Esophagus mucosa (tissue), 1 donor: Measurements from ENCODE around the gene SND1. TPM values are rescaled to one million over a fixed set of nuclear protein-coding genes. Genes with fewer than 3 reads are reported as not detected.

ENCODE experiments used
- ATAC-seq: fragments of 200-7000 bp; cut with Tn5 transposase; one replicate; pipeline ENCODE4 v1.9.1; 2020
- total RNA-seq: library from RNA; stranded (reverse); gene quantifications from one replicate; pipeline ENCODE4 v1.2.4, GENCODE V29; 2023
- donor health status: DM: yes; HTN: yes; CAD: no.

SND1 gene
- total RNA-seq, 1 donor from 2014 or later: 115 TPM

DNA sequence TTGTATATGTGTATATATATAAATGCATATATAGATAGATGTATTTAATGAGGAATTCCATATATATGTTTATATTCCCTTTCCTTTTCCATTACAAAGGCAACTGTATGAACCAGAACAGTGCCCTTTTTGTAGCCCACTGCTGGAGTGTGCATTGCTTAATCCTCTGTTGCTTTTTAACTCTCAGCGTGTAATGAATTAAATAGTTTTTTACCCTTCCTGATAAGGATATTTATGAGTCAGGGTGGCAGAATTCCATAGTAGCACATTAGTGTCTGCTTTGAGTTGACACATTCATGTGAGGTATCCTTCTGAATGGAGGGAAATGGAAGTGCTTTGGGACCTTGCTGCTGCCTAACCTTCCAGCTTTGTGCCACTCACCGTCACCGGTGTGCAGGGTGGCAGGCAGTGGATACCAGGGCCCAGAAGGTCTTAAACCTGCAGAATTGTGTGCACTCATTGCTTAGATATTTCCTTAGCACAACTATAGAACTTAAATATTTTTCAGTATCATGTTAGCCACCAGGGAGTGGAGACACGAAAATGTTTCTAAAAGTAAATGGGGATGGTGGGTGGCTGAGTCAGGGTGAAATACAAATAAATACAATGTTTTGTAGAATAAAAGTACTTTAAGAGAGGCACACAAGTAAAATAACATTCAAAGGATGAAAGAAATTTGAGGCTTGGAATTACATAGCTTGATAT is 117.9 kb downstream of the SND1 start:
- ATAC-seq: no peak

DNA sequence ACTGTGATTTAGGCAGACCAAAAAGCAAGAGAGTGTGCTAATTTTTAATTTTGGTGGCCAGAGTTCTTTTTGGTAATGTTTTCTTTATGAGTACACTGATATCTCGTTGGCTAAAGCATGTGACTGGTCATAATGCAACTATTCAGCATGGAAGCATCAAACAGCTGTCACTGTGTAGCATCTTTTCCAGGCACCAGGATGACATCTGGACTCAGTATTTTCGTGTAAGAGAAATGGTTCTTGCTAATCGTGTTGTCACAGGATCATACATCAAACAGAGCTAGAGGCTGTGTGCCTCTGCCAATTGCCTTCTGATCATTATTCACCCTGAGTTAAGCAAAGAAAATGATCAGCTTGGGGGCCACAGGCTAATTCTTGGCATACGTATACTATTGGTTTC is 118.9 kb downstream of the SND1 start:
- no peak for ATAC-seq

DNA sequence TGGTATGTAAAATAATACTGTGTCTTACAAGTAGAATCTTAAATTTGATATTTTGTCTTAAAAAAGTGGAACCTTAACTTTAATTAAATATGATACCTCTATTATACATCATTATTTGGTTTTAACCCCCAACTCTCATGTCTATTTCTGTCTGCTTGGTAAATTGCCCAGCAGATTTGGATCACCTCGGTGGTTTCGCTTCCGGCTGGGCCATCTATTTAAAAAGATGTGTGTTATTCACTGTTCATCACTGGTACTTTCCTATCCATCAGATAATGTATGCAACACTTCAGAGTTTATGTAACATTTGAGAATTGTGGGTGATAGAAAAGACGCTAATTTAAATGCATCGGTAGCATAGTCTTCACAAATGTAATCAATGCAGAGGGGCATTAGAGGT is 119.7 kb downstream of the SND1 start:
- ATAC-seq: no peak

DNA sequence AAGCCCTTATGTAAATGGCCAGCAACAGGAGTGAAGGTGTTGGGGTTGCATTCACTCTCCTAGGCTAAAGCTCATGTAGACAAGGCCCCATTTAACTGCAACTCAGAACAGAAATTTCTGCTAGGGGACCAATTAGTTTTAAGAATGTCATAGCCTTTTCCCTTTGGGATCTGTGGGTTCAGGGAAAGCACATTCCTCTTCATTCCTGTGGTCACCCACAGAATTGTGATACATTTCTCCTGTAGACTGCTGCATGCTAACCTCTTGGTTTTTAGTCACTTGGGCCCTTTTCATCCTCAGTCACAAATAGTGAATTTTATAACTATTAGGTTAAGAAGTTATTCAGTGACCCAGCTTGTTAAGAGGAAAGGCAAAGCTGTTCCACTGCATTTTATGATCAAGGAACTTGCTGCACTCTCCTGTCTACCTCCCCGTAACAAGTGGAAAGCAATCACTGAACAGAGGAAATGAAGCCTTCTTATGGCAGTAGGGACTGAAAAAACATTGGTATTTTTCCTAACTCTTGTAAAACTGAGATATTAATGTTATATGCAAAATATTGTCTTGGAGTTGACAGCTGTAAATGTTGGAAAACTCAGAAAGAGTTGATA is 124.9 kb downstream of the SND1 start:
- ATAC-seq: no peak

DNA sequence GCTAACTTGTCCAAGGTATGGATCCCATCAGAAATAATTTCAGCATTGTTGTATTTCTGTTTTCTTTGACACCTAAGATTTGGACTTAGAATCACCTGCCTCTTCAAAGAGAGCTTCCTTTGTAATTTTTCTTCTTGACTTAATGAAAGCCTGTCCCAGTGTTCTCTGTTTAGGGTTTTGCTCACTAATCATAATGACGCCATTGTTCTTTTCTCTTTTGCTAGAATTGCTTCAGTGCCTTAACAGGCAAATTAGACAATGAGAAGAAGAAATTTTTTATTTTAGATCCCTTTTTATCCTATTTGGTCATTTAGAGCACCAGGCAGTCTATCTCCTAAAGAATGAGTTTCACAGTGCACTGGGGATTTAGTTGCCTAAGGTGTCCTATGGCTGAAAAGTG is 128.5 kb downstream of the SND1 start:
- no peak for ATAC-seq

DNA sequence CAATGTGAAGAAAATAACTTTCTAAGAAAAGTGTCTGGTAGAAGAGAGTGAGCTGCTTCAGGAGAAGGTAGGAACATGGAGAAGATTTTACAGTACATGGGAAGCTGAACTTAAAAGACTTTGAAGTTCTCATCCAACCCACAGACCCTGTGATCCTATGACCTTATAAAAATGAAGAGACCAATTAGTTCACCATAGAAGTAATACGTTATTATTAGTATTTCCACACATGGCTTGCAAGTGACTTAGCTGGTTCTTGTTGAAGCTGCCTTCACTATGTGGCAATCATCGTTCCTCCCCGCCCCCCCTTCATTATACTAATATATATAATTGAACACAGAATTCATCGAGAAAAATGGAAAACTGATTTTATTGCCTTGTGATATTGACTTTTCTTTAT is 129.1 kb downstream of the SND1 start:
- no peak for ATAC-seq

DNA sequence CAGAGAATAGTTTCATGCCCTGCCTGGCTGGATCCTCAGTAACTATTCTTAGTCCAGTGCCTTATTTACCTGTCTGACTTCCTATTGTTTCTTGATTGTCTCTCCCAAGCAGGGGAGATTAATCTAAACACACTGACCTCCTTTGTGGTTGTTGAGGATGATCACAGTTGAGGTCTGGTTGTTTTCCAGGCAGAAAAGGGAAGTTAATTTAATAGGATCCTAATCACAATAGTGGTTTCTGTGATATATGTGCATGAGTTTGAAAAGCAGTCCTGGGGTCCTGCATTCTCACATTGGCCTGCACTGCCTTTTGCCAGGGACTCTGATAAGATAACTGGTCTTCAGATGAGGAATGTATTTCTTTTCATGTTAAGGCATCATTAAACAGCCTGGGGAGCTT is 130.1 kb downstream of the SND1 start:
- ATAC-seq: no peak

DNA sequence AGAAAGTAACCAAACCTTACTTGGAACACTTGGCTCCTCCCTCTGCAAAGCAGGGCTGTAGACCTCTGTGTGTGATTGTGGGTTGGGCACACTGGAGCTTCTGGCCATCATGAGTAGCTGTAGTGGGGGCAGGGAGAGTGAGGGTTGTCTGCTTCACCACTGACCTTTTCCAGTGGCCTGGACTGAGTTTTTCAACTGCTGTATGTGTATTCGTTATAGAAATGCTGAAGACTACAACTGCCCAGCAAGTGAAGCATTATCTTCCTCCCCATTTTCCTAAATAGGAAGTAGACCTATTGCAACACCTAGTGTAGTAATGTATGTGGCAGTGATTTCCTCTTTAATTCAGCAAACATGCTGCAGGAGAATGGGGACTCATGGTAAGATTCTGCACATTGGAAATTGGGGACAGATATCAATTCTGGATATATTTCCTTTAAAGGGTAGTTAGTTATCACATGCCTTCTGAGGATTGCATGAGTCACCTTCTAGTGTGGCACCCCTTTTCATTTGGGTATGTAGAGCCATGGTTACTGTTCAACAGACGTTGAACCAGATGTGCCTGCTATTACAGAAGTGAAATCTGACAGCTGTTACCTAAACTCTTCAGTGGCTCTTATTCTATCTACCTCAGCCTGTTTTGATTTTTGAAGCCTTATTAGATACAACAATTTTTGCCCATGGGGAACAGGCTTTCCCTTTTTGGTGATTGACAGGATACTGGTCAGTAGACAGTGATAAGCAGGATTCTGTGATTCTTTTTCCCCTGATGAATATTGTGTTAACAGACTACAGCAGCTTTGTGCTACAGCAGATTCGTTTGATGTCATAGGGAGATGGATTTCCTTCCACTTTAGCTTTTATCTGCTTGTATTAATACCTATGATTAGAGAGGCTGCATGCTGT is 130.9 kb downstream of the SND1 start:
- no peak for ATAC-seq

DNA sequence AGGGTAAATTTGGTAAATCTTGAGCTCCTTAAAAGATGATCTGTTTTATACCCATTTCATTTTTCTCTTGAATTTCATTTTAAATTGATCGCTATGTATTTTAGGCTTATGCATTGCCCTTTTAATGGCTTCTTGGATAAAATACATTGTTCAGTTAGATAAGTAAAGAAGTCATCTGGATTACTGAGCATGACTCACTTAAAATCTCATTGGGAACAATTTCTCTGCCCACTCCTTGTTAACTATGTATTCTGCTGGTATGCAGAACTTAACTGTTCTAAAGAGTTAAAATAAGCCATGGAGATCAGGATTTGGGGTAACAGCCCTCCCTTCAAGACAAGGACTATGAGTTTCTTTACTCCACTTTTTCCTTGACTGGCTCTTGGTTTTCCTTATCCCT is 134.2 kb downstream of the SND1 start:
- ATAC-seq: no peak

DNA sequence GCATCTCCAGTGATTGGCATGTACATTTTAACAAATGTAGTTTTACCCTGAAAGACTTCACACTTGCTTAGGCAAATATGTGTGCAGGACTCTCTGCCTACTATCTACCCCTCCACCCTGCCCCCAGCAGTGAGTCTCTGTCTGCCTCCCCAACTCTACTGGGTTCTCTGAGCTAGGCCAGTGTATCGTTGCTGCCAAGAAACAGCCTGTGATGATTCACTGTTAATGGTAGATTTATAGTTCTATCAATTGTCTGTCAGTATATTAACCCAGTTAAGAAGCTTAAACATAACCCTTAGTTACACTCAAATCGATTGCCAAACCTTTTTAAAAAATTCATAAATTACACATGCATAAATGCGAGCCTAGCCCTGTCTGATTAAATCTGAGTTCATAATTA is 137.0 kb downstream of the SND1 start:
- no peak for ATAC-seq

DNA sequence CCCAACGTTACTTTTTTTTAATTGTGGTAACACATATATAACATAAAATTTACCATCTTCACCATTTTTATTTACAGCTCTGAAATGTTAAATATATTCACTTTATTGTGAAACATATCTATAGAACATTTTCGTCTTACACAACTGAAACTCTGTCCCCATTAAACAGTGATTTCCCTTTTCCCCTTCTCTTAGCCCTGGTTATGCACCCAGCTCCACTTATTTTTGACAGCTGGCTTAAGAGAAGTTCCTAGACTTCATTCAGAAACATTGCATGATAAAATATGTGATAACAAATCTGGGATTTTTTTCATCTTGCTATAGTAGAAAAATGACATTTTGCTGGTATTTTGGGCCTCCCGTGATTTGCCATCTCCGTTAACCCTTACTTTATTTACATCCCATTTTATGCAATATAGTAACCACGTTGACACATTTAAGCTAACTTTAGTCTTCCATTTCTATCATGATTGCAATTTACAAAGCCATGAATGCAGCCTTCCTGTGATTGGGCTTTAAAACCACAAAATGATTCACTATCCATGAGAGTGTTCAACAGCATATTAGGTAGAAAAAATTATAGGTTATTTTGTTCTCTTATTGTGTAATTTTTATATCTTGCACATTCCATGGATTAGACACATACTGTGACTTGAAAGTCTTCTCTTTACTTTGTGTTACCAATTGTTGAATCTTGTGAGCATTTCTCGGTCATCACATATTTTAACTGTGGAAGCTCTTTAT is 139.6 kb downstream of the SND1 start:
- no peak for ATAC-seq

DNA sequence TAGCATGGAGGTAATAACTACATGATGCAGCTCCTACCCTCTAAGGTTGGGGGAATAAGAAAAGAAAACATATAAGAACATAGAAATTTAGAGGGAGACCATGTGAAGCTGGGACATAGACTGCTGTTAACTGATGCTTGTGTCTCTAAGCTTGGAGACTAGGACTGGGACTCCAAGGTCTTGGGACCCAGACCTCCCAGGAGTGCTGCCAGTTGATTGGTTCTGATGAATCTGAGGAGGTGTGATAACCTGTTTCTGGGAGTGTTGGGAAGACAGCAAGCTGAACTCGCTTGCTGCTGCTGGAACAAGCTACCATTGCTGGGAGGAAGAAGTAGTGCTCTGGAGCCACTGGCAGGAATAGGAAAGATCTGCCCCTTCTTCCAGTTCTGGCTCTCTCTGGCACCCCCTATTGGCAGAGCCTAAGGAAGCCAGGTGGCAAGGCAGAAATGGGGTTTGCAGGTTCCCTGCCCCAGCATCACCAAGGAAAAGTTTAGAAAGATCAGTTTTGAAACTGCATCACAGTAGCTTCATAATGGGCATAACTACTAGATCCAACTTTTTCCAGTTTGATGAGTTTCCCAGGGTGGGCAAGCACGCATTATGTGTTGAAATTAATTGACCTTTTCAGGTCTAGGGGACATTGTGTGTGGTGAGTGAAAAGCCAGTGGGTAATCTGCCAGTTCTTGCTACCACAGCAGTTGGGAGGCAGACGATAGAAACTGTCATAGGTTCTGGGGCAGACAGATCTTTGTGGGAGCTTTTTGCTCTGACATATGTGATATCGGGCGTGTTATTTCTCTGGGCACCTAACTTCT is 140.7 kb downstream of the SND1 start:
- ATAC-seq: peak; percentile 62

DNA sequence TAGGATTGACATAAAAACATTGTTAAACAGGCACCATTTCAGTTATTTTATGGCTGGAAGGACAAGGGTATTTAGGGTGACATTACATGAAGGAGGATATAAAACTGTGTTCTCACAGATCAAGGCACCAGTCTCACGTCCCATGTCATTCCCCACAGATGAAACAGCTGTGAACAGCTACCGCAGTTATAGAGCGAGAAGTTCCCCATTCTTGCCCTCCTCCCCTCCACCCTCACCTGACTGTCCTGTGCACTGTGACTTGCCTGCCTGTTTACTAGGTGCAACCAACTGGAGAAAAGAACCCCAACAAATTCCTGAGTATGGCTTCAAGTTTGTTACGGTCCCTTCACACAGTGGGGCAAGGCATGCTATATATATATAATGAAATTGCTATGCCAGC is 141.6 kb downstream of the SND1 start:
- no peak for ATAC-seq

DNA sequence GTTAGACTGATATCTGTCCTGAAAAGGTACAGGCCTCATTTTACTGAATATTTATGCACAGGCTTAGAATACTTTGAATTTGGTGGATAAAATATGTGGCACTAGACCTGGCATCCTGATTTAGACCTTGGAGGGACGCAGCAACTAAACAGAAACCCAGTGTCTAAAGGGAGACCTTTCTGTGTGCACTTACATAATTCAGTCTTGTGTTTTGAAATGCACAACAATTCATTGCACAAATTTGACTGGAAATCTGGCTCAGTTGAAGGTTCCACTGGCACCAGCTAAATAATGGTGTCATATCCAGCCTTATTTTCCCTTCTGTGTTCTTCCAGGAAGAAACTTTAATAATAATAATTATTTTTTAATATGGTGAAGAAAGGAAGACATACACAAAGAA is 142.1 kb downstream of the SND1 start:
- no peak for ATAC-seq

DNA sequence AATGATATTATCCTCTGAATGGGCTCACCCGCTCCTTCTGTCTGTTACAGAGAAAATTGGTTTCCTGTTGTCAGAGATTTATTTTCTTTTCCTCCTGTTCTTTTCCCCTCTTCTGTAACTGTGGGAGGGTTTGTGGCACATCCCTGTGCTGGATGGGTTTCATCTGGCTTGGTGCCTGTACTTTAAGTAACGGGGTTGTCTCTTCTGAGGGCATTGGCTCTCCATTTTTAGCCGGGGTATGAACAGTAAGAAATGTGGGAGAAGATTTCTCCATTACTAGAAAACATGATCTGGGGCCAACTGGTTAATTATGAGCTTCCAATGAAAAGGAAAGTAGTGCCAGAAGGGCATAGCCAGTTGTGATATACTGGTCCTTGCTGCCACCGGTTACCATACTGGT is 142.6 kb downstream of the SND1 start:
- no peak for ATAC-seq

DNA sequence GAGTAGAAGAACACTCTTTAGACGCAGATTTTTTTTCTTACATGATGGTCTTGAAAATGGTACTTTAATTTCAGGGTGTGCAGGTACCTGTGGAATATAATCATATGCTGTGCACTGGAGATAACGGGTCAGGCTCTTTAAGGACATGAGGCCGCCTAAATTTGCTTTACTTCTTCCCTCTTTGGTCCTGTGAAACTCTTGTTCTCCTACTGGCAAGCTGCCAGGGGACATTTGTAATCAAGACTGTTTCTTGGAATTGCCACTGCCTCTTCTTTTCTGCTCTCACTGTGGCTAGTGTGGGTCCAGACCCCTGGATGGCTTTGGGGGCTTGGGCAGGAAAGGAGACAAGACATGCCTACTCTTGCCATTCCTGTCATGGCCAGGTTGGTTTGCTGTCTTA is 146.0 kb downstream of the SND1 start:
- ATAC-seq: no peak

DNA sequence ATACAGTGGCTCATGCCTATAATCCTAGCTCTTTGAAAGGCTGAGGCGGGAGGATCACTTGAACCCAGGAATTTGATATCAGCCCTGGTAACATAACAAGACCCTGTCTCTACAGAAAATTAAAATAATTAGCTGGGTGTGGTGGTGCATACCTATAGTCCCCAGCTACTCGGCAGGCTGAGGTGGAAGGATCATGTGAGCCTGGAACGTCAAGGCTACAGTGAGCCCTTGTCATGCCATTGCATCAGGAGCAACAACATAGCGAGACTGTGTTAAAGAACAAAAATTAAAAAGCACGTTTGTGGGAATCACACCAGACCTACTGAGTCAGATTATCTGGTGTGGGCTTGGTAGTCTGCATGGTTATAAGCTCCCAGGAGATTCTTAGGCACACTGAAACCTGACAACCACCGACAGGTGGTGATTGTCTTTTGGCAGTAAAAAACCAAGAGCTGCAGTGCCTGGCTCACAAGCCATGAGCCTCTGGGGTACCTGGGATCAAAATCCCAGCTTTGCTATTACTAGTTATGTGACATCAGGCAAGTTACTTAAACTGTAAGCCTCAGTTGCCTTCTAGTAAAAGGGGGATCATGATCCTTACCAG is 146.9 kb downstream of the SND1 start:
- no peak for ATAC-seq

DNA sequence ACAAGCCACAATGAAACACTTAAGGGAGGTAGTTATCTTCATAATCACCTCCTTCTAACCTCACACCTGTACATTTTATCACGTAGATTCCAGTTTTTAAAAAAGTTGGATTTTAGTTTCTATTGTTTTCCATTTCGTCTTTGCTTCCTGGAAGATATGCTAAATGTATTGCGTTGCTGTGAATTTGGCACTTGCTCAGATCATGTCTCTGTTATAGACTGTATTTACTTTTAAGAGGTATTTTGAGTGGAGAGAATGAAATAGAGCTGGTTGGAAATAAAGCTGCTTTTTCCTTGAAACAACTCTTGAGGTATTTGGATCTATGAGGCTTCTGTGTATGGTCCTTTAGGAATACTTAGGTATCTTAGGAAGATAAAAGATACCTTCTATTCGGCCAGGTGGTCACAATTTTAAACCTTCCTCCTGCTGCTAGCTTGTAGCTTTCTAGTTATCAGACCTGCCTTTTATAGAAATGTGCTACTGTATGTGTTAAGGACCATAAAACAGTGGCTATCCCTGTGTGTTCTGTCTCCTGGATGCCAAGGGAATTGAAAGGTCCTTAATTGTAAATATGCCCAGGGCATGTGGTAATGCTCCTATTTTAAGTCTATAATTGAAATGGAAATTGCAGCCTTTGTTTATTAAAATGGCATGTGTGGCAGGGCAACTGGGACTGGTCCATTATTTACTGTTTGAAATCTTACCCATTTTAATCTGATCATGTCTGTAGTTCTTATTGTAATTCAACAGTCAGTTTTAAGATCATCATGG is 147.7 kb downstream of the SND1 start:
- ATAC-seq: no peak

DNA sequence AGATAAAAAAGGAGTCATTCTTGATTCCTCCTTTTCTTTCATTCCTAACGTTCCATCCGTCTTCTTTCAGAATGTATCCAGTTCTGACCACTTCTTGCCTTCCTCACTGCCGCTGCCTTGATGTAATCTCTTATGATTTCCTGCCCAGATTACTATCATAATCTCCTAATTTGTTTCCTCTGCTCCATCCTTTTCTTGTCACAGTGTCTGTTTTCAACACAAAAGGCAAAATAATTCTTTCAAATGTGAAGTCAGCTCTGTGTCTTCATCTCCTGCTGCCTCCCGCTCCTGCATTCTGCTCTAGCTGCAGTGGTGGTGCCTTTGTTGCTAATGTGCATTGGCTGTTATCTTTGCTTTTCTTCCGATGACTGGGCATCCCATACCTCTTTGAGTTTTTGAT is 150.9 kb downstream of the SND1 start:
- no peak for ATAC-seq

DNA sequence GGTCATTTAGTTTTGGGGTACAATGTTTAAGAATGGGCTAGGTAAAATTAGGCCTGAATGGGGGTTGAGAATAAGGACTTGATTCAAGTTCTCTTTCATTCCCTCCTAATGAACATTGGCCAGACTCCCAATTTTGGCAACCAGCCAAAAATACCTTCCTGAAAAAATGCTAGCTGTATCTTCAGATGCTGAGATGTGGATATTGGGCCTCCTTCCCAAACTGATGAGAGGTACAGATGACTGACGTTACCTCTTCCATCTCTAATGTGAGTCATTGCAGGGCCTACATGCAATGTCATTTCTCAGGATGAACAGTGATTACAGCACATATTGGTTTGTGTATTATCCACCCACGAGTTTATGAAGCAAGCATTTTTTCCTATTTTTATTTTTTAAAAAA is 151.6 kb downstream of the SND1 start:
- no peak for ATAC-seq

DNA sequence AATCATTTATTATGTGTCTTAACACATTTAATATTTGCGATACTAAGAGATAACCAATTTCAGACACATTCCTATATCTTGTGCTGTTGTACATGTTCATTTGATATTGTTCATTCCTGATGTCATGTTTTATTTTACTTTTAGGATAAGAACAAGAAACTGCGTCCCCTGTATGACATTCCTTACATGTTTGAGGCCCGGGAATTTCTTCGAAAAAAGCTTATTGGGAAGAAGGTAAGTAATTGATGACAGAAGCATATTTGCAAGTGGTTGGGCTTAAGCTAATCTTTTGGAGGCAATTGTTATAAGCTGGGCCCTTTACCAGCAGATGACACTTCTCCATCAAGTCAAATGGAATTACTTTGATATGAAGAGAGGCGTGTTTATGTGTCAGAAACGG is 155.3 kb downstream of the SND1 start:
- no peak for ATAC-seq
